A673 (cell line): Measurements from ENCODE around the gene CD69. TPM values are rescaled to one million over a fixed set of nuclear protein-coding genes. Genes with fewer than 3 reads are reported as not detected.

Experiments
- BruUV-seq: library from RNA; stranded (reverse); fragments of 400-500 nt; replicated peaks from 2 replicates; lab custom pipeline; 2021; lab: Mats Ljungman, UMichigan
- CTCF ChIA-PET: fragments of 300-600 bp; sonication (Branson Sonifier 250); formaldehyde crosslinking; loops from one replicate; lab custom pipeline; 2022; ENCODE audit warnings: antibody characterized with exemption; lab: Charles Lee
- POLR2A ChIA-PET: fragments of 300-600 bp; sonication (Branson Sonifier 250); formaldehyde crosslinking; loops from one replicate; lab custom pipeline; 2022; ENCODE audit warnings: antibody characterized with exemption; ENCODE audit not compliant: low non-redundant PET; lab: Charles Lee
- DNase-seq: peaks from one replicate; pipeline ENCODE4 v3.0.0-alpha.2; 2015; ENCODE audit warnings: low spot score
- H3K27ac ChIP-seq: fragments of 200-600 bp; sonication (generic); 2 replicates; pipeline ENCODE4 v1.5.1; 2016; ENCODE audit warnings: mixed run types, low read depth, mild to moderate bottlenecking, mixed read lengths, antibody characterized with exemption, low read length; ENCODE audit not compliant: poor library complexity, severe bottlenecking
- H3K27me3 ChIP-seq: fragments of 200-600 bp; sonication (generic); replicated peaks from 2 replicates; pipeline ENCODE4 v1.6.1; 2017; ENCODE audit warnings: mixed run types, low read depth, mild to moderate bottlenecking, mixed read lengths, antibody characterized with exemption, low read length; ENCODE audit not compliant: insufficient read depth, poor library complexity
- H3K36me3 ChIP-seq: fragments of 200-600 bp; sonication (generic); 2 replicates; pipeline ENCODE4 v1.6.1; 2016; ENCODE audit warnings: mixed run types, mild to moderate bottlenecking, mixed read lengths, antibody characterized with exemption, low read length; ENCODE audit not compliant: insufficient read depth, poor library complexity, severe bottlenecking
- H3K4me1 ChIP-seq: fragments of 200-600 bp; sonication (generic); 2 replicates; pipeline ENCODE4 v1.6.1; 2017; ENCODE audit warnings: mixed run types, mild to moderate bottlenecking, mixed read lengths, antibody characterized with exemption, low read length; ENCODE audit not compliant: insufficient read depth, poor library complexity, severe bottlenecking
- H3K4me3 ChIP-seq: fragments of 200-600 bp; sonication (generic); 2 replicates; pipeline ENCODE4 v1.5.1; 2016; ENCODE audit warnings: low read depth, mixed run types, mild to moderate bottlenecking, mixed read lengths, low read length; ENCODE audit not compliant: poor library complexity, severe bottlenecking
- H3K9me3 ChIP-seq: fragments of 200-600 bp; sonication (generic); 2 replicates; pipeline ENCODE4 v1.6.1; 2016; ENCODE audit warnings: mixed run types, low read depth, mild to moderate bottlenecking, mixed read lengths, antibody characterized with exemption, low read length; ENCODE audit not compliant: poor library complexity, severe bottlenecking
- CTCF ChIP-seq: fragments of 300-800, 200-600 bp; sonication (generic); conservative IDR thresholded peaks from 2 replicates; pipeline ENCODE4 v1.5.1; 2017; ENCODE audit warnings: low read depth, mild to moderate bottlenecking, antibody characterized with exemption, low read length, moderate library complexity, mixed read lengths
- EZH2 ChIP-seq: fragments of 200-600 bp; sonication (generic); IDR thresholded peaks from 2 replicates; pipeline ENCODE4 v1.6.1; 2017; ENCODE audit warnings: borderline replicate concordance, low read depth, mild to moderate bottlenecking, mixed read lengths, antibody characterized with exemption, low read length; ENCODE audit not compliant: poor library complexity, severe bottlenecking
- intact Hi-C: fragments of 100-400 bp; cut with micrococcal nuclease; formaldehyde crosslinking; loops from one replicate; pipeline ENCODE4 v1.10.0; 2022; ENCODE audit not compliant: unreplicated experiment
- total RNA-seq: library from RNA; stranded (reverse); gene quantifications from 2 replicates; pipeline ENCODE4 v1.2.3, GENCODE V29; 2021

Gene CD69
- total RNA-seq, 1 experiment from 2014 or later = not detected

DNA sequence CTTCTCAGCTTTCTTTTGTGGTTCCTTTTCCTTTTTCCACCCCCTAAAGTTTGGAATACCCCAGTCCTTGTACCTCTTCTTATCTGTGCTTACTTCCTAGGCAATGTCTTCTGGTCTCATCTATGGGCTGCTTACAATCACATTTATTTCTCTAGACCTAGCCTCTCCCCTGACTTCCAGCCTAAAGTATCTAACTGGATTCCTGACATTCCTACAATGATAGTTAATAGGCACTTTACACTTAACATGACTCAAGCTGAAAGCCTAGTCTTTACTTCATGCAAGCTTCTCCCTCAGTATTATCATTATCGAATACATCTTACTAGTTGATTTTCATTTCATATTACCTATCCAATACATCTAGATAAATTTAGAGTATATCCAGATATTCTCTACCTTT is 49.0 kb downstream of the CD69 start:
- H3K27me3 ChIP-seq = no peaks in the 10 kb centered on the region
- TF ChIP-seq EZH2 (no peak), CTCF (no peak)
- intact Hi-C loops = no loop called here
- H3K36me3 ChIP-seq = no peaks in the 10 kb centered on the region
- no peak overlapping the region for H3K27ac ChIP-seq
- H3K4me1 ChIP-seq = no peaks in the 10 kb centered on the region
- H3K4me3 ChIP-seq = no peak overlapping the region
- no peak for DNase-seq
- ChIA-PET POLR2A (no interaction called here), CTCF (interaction anchor here (0.7 kb wide), 1 partner anchor 49 kb away, joined by 3 read pairs; the partner anchor contains the start of gene CD69)
- H3K9me3 ChIP-seq = no peaks in the 10 kb centered on the region
- BruUV-seq = no TSS peak

DNA sequence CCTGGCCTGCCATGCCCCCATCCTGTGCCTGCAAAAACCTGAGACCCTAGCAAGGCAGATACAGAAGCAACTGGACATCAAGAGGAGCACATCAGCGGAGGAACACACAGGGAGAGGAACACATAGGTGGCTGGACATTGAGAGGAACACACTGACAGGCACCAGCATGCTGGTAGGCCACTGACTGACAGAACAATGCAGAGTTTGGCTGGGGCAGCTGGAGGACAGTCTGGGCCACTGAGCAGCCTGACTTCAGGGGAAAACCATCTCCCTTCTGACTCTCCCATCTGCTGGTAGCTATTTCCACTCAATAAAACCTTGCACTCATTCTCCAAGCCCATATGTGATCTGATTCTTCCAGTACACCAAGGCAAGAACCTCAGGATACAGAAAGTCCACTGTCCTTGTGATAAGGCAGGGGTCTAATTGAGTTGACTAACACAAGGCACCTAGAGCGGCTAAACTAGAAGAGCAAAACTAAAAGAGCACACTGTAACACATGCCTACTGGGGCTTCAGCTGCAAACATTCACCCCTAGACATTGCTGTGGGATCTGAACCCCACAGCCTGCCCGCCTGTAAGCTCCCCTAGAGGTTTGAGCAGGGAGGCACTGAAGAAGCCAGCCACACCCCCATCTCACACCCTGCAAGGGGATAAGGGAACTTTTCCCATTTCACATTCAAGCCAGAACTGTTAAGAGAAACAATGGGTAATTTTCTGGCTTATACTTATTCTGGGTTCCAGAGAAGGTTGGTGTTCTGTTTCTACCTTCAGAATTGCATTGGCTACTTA is 49.9 kb downstream of the CD69 start:
- BruUV-seq = no TSS peak
- H3K27ac ChIP-seq = no peak overlapping the region
- ChIA-PET POLR2A (no interaction called here), CTCF (no interaction called here)
- no peaks in the 10 kb centered on the region for H3K9me3 ChIP-seq
- intact Hi-C loops = no loop called here
- H3K4me3 ChIP-seq = no peak overlapping the region
- H3K27me3 ChIP-seq = no peaks in the 10 kb centered on the region
- no peak for TF ChIP-seq CTCF
- no peak for TF ChIP-seq EZH2
- DNase-seq = no peak
- no peaks in the 10 kb centered on the region for H3K4me1 ChIP-seq
- H3K36me3 ChIP-seq = no peaks in the 10 kb centered on the region

DNA sequence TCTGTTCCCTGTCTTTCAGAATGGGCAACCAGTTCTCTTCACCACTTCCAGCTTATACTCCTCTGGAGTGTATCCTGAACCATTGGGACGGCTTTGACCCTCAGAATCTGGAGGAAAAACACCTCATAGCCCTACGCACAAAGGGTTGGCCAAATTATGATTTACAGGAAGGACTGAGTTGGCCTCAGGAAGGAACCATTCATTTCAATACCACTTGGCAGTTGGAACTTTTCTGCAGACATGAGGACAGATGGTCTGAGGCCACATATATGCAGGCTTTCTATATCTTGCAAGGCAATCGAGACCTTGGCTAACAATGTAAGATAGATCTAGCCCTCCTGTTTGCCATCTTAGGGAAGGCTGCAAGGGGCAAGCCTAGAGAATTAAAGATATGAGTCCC is 51.8 kb downstream of the CD69 start:
- Histone ChIP-seq H3K27ac (no peak overlapping the region), H3K4me3 (no peak overlapping the region), H3K36me3 (no peaks in the 10 kb centered on the region), H3K27me3 (no peaks in the 10 kb centered on the region), H3K9me3 (no peaks in the 10 kb centered on the region), H3K4me1 (no peaks in the 10 kb centered on the region)
- BruUV-seq = no TSS peak
- intact Hi-C loops = loop anchor here (1.0 kb wide), 2 partner anchors 75 to 378 kb away; no protein-coding TSS in a partner anchor
- no peak for DNase-seq
- ChIA-PET POLR2A (no interaction called here), CTCF (interaction anchor here (0.5 to 1.1 kb wide), 5 partner anchors 8 to 378 kb away, joined by 3 to 8 read pairs (median 4); no protein-coding TSS in a partner anchor)
- TF ChIP-seq EZH2 (no peak), CTCF (no peak)
